C4-2B (cell line): Measurements from ENCODE around the gene POLE.

Experiments
- H3K27ac ChIP-seq: fragments of 450-650 bp; 2 replicates; pipeline ENCODE4 v1.5.1; 2017
- ZFX ChIP-seq: fragments of 450-650 bp; IDR thresholded peaks from 2 replicates; pipeline ENCODE4 v1.6.1; 2017
- TF ChIP-seq, protein P1 (sequence below): fragments of 450-650 bp; conservative IDR thresholded peaks from 2 replicates; pipeline ENCODE4 v1.5.1; 2017; ENCODE audit warnings: mild to moderate bottlenecking

POLE gene

GRCh38 chr12:132720606-132721345 is 33.6 kb upstream of the POLE start:
- H3K27ac ChIP-seq: no peak overlapping the region
- TF ChIP-seq, protein P1, sequence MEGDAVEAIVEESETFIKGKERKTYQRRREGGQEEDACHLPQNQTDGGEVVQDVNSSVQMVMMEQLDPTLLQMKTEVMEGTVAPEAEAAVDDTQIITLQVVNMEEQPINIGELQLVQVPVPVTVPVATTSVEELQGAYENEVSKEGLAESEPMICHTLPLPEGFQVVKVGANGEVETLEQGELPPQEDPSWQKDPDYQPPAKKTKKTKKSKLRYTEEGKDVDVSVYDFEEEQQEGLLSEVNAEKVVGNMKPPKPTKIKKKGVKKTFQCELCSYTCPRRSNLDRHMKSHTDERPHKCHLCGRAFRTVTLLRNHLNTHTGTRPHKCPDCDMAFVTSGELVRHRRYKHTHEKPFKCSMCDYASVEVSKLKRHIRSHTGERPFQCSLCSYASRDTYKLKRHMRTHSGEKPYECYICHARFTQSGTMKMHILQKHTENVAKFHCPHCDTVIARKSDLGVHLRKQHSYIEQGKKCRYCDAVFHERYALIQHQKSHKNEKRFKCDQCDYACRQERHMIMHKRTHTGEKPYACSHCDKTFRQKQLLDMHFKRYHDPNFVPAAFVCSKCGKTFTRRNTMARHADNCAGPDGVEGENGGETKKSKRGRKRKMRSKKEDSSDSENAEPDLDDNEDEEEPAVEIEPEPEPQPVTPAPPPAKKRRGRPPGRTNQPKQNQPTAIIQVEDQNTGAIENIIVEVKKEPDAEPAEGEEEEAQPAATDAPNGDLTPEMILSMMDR: no peak
- TF ChIP-seq ZFX: no peak

- no peak for TF ChIP-seq ZFX
- TF ChIP-seq, protein P1: no peak
- H3K27ac ChIP-seq: no peak overlapping the region
Measured at GRCh38 chr12:132719954-132720324, 32.8 kb upstream of the POLE start.

- no peak overlapping the region for H3K27ac ChIP-seq
- TF ChIP-seq, protein P1: no peak
- TF ChIP-seq ZFX: no peak
Measured at GRCh38 chr12:132719141-132719953, 32.2 kb upstream of the POLE start.

DNA sequence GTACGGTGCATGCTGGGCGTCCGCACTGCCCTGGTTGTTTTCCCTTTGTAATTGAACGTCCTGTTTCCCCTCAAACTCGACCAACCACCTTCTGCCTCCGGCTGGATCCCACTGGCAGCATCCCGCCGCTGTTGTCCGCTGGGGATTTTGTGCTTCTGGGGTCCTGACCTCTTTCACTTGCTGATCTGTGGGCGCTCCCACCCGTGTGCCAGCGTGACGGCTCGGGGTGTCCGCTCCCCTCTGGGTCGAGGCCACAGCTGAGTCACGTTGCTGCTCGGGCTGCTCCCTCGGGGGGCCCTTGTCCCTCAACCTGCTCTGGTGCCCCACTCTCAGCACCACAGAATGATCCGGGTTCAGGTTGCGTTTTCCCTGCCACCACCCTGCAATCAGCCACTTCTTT is 31.5 kb upstream of the POLE start:
- H3K27ac ChIP-seq: no peak overlapping the region
- TF ChIP-seq, protein P1: no peak
- no peak for TF ChIP-seq ZFX

- no peak overlapping the region for H3K27ac ChIP-seq
- TF ChIP-seq ZFX: no peak
- TF ChIP-seq, protein P1: no peak
Measured at GRCh38 chr12:132717531-132718387, 30.6 kb upstream of the POLE start.

DNA sequence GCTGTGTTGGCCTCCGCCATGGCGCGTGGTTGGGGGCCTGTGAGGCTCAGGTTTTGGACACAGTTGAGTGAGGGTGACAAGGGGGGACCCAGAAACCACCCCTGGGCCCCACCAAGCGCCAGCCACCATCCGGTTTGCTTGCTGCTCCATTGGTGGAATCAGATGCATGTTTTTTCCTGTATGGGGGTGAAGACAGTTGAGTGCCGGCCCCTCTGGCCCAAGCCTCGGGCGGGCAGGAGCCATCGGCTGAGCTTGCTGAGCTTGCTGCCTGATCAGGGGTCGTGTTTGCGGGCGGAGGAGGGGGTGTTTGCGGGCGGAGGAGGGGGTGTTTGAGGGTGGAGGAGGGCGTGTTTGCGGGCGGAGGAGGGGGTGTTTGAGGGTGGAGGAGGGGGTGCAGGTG is 29.9 kb upstream of the POLE start:
- TF ChIP-seq, protein P1: no peak
- no peak for TF ChIP-seq ZFX

More for the DNA sequence above, 29.9 kb upstream of the POLE start:
- H3K27ac ChIP-seq: no peak overlapping the region
